Gastrocnemius medialis (tissue), 4 donors: ENCODE results near the gene PRR14L. TPM values are rescaled to one million over a fixed set of nuclear protein-coding genes. Genes with fewer than 3 reads are reported as not detected.
A peak's percentile ranks its signal among the peaks of the same experiment; 100 is the strongest.
"Not testable (repeated sequence)": the region's sequence is repeated elsewhere in the genome, so short reads cannot be mapped to it uniquely, and the experiment has no call there.

Experiments used
- ATAC-seq, 2 donors: fragments of 150-250 bp; one replicate each; pipeline ENCODE4 v1.9.1; 2016
- DNase-seq, 2 donors: peaks; one replicate each; pipeline ENCODE4 v3.0.0-alpha.2; 2019
- H3K27ac ChIP-seq, 4 donors: fragments of 200-600 bp; sonication (generic); 1 replicate in 1 of 4; 2 replicates in 3 of 4; pipeline ENCODE4 v1.5.1; 2016 to 2018; ENCODE audit warnings: mild to moderate bottlenecking in 2 of 4, moderate library complexity in 1 of 4
- H3K27me3 ChIP-seq, 3 donors: fragments of 200-600 bp; sonication (generic) in 2 of 3; 1 replicate in 1 of 3; 2 replicates in 2 of 3; pipeline versions ENCODE4 v1.5.1 to v1.6.0; 2016 to 2019; ENCODE audit warnings: mild to moderate bottlenecking in 1 of 3, moderate library complexity in 1 of 3
- H3K36me3 ChIP-seq, 2 donors: fragments of 200-600 bp; sonication (generic) in 1 of 2; one replicate each; pipeline ENCODE4 v1.5.1; 2017 to 2018
- H3K4me1 ChIP-seq, 2 donors: fragments of 200-600 bp; sonication (generic) in 1 of 2; one replicate each; pipeline ENCODE4 v1.5.1; 2016 to 2017; ENCODE audit warnings: mild to moderate bottlenecking in 2 of 2
- H3K4me3 ChIP-seq, 4 donors: fragments of 200-600 bp; sonication (generic) in 3 of 4; 1 replicate in 1 of 4; 2 replicates in 3 of 4; pipeline ENCODE4 v1.5.1; 2016 to 2019; ENCODE audit warnings: mild to moderate bottlenecking in 2 of 4
- H3K9me3 ChIP-seq, 3 donors: fragments of 200-600 bp; sonication (generic) in 2 of 3; 1 replicate in 1 of 3; 2 replicates in 2 of 3; pipeline ENCODE4 v1.5.1; 2016 to 2019
- CTCF ChIP-seq, 5 experiments: fragments of 450-650 bp in 3 of 5; fragments of 200-600 bp in 2 of 5; sonication (generic) in 2 of 5; IDR thresholded peaks in 4 of 5; conservative IDR thresholded peaks in 1 of 5; 1 replicate in 4 of 5; 2 replicates in 1 of 5; pipeline ENCODE4 v1.5.1; 2016 to 2019; ENCODE audit warnings: antibody characterized with exemption in 5 of 5, mild to moderate bottlenecking in 3 of 5, moderate library complexity in 3 of 5
- POLR2A ChIP-seq, 2 donors: fragments of 450-650 bp; IDR thresholded peaks; one replicate each; pipeline ENCODE4 v1.6.1; 2017; ENCODE audit warnings: antibody characterized with exemption in 2 of 2, mild to moderate bottlenecking in 2 of 2, moderate library complexity in 2 of 2
- in situ Hi-C, 4 donors: fragments of 200-750 bp; cut with MboI; loops; one replicate each; pipeline versions ENCODE4 v1.15.0 to v1.8.0; 2017; ENCODE audit warnings: low sequenced_read_pairs in 4 of 4
- intact Hi-C: fragments of 100-400 bp; cut with DNase I; formaldehyde crosslinking; loops from one replicate; pipeline ENCODE4 v1.15.1; 2023; ENCODE audit warnings: low total_unique reads
- total RNA-seq, 4 donors: library from RNA; depleted of rRNA; stranded (reverse); fragments of >200 nt; gene quantifications; one replicate each; pipeline versions ENCODE4 v1.1.0 to v1.2.3, GENCODE V29; 2016

PRR14L gene
- 1 to 10 TPM; 6.5 to 8.4 (median 7.1) TPM for total RNA-seq

- Histone ChIP-seq H3K4me3 (peak within 1 kb of the TSS; percentile 88 to 100 (median 98)), H3K36me3 (peaks cover 0 to 4% of the 10 kb centered on the region in 2 donors), H3K4me1 (peaks cover 29 to 42% of the 10 kb centered on the region in 2 donors), H3K27me3 (no peaks in the 10 kb centered on the region), H3K9me3 (no peaks in the 10 kb centered on the region), H3K27ac (peak within 1 kb of the TSS; percentile 83 to 97 (median 88))
- peak; percentile 82 to 84 for ATAC-seq
- intact Hi-C loops (loop anchor here (5.0 kb wide), 3 partner anchors 193 to 663 kb away; partner anchors contain the start of genes RTCB and YWHAH), in situ Hi-C loops (no loop called here)
- DNase-seq: peak; percentile 96
- peak; percentile 44 to 81 for TF ChIP-seq POLR2A (IDR thresholded peaks at IDR 0.05)
- peak in 2 of 5 experiments; percentile 9 to 22 for TF ChIP-seq CTCF (IDR thresholded peaks at IDR 0.05 in 4 of 5, conservative IDR thresholded peaks at IDR 0.05 in 1 of 5)
These were observed at the start of gene PRR14L for GRCh38 chr22:31749636-31750364. TSS of gene PRR14L (minus strand) at chr22:31750132. CDS start at chr22:31738860, 11,272 bp downstream.

GRCh38 chr22:31799358-31799757 lies 49.4 kb upstream of the PRR14L start:
- H3K4me3 ChIP-seq, intact Hi-C loops, H3K27ac ChIP-seq, in situ Hi-C loops, H3K27me3 ChIP-seq, H3K4me1 ChIP-seq, DNase-seq, H3K9me3 ChIP-seq, ATAC-seq: not testable (repeated sequence)
- peaks cover 3 to 68% of the 10 kb centered on the region in 2 donors for H3K36me3 ChIP-seq

- Histone ChIP-seq H3K9me3 (no peaks in the 10 kb centered on the region), H3K27me3 (no peaks in the 10 kb centered on the region), H3K27ac (no peak overlapping the region), H3K4me3 (no peak overlapping the region), H3K4me1 (no peaks in the 10 kb centered on the region), H3K36me3 (peaks cover 0 to 29% of the 10 kb centered on the region in 2 donors)
- DNase-seq (no peak), ATAC-seq (no peak)
- in situ Hi-C loops: no loop called here
- intact Hi-C loops: no loop called here
- TF ChIP-seq CTCF (IDR thresholded peaks at IDR 0.05 in 4 of 5, conservative IDR thresholded peaks at IDR 0.05 in 1 of 5) (no peak), POLR2A (IDR thresholded peaks at IDR 0.05) (no peak)
These were observed 40.3 kb upstream of the PRR14L start for GRCh38 chr22:31790240-31790639.

GRCh38 chr22:31789803-31790202 lies 39.9 kb upstream of the PRR14L start:
- intact Hi-C loops: no loop called here
- in situ Hi-C loops: no loop called here
- Histone ChIP-seq H3K9me3 (no peaks in the 10 kb centered on the region), H3K27me3 (no peaks in the 10 kb centered on the region), H3K36me3 (peaks cover 0 to 33% of the 10 kb centered on the region in 2 donors), H3K4me1 (no peaks in the 10 kb centered on the region), H3K4me3 (no peak overlapping the region), H3K27ac (no peak overlapping the region)
- no peak for TF ChIP-seq POLR2A (IDR thresholded peaks at IDR 0.05)
- no peak for TF ChIP-seq CTCF (IDR thresholded peaks at IDR 0.05 in 4 of 5, conservative IDR thresholded peaks at IDR 0.05 in 1 of 5)
- DNase-seq: no peak
- no peak for ATAC-seq

- Histone ChIP-seq H3K36me3 (peaks cover 0 to 31% of the 10 kb centered on the region in 2 donors), H3K27ac (no peak overlapping the region), H3K9me3 (no peaks in the 10 kb centered on the region), H3K27me3 (no peaks in the 10 kb centered on the region), H3K4me1 (no peaks in the 10 kb centered on the region), H3K4me3 (no peak overlapping the region)
- intact Hi-C loops: no loop called here
- TF ChIP-seq POLR2A (IDR thresholded peaks at IDR 0.05): no peak
- no peak for TF ChIP-seq CTCF (IDR thresholded peaks at IDR 0.05 in 4 of 5, conservative IDR thresholded peaks at IDR 0.05 in 1 of 5)
- ATAC-seq (no peak), DNase-seq (no peak)
- in situ Hi-C loops: no loop called here
These were observed 26.3 kb upstream of the PRR14L start for GRCh38 chr22:31776231-31776630.
